Stimulated activated CD4-positive, alpha-beta T cell treated with anti-CD3 and anti-CD28 coated beads, Interleukin-12 subunit alpha, Interleukin-12 subunit beta, amount 100 ng/mL, for 48 hours (primary cell): ENCODE measurements around the gene MOAP1.
"Not testable (repeated sequence)": the region's sequence is repeated elsewhere in the genome, so short reads cannot be mapped to it uniquely, and the experiment has no call there.

Experiments
- DNase-seq, 3 donors: peaks; one replicate each; pipeline ENCODE4 v3.0.0-alpha.2; 2020; ENCODE audit warnings: low read depth in 2 of 3, low spot score in 1 of 3

The MOAP1 gene

GRCh38 chr14:93148979-93149378 is 35.7 kb downstream of the MOAP1 start:
- DNase-seq: no peak

DNA sequence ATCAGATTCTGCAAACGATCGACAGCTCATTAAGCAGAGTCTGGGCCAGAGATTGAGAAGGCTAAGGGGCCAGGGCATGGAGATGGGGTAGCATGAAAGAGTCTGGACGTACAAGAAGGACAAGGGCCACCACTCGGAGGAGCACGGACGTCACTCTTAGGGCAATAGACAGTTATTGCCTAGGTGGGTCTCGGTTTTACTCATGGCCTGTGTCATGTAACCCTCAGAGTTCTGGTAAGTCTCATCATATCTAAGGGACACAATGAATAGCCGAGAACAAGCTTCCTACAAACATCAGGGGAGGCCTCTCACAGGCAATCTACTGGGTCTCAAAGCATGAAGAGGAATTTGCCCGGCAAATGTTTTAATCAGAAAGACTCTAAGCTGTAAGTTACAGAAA is 38.6 kb downstream of the MOAP1 start:
- DNase-seq: no peak

DNA sequence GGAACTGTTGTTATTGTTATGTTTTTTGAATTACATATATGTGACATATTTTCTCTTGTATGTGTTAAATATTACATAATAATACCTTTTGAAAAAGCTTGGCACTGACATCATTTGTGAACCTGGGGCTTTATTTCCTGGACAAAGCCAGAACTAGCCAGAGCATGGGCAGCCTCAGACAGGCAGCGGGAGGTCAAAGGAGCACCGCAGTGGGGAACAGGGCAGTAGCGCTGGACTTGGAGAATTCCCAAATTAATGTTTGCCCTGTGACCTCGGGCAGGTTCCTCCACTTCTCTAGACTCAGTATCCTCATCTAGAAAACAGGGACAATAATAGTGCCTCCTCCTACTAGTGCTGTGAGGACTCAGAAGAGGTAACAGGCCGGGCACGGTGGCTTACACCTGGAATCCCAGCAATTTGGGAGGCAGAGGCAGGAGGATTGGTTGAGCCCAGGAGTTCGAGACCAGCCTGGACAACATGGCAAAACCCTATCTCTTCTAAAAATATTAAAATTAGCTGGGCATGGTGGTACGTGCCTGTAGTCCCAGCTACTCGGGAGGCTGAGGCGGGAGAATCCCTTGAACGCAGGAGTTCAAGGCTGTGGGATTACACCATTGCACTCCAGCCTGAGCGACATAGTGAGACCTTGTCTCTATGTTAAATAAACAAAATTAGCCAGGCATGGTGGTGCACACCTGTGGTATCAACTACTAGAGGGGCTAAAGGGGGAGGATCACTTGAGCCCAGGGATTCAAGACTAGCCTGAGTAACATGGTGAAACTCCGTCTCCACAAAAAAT is 41.6 kb downstream of the MOAP1 start:
- no peak for DNase-seq

DNA sequence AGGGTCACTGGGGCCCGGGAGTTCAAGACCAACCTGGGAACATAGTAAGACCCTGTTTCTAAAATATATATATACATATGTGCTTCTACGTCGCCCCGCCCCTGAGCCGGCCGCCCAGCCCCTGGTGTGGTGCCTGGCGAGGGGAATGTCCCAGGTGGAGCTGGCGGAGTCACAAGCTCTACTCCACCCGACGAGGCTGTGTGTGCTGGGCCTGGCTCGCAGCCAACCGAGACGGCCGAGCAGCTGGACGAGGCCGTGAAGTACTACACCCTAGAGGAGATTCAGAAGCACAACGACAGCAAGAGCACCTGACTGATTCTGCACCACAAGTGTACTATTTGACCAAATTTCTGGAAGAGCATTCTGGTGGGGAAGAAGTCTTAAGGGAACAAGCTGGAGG is 46.8 kb downstream of the MOAP1 start:
- DNase-seq: no peak

GRCh38 chr14:93136508-93136907 is 48.2 kb downstream of the MOAP1 start:
- not testable (repeated sequence) for DNase-seq

DNA sequence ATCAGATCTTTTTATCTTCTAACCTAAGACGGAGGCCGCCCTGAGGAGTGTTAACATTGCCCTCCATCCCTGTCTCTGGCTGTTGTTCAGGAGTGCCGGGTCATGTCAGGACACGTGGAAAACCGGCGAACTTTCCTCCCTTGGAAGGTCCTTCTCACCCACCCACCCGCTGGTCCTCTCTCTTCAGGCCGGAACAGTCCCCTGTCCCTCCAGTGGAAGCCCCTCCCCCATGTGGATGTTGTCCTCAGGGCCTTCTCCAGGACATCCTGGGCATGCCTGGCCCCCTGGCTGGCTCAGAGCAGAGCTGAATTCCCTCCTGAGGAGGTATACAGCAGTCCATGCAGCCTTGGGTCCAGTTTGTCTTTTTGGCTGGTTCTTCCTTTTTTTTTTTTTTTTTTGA is 48.7 kb downstream of the MOAP1 start:
- no peak for DNase-seq

- DNase-seq: no peak
Measured at GRCh38 chr14:93135399-93135798, 49.3 kb downstream of the MOAP1 start.

DNA sequence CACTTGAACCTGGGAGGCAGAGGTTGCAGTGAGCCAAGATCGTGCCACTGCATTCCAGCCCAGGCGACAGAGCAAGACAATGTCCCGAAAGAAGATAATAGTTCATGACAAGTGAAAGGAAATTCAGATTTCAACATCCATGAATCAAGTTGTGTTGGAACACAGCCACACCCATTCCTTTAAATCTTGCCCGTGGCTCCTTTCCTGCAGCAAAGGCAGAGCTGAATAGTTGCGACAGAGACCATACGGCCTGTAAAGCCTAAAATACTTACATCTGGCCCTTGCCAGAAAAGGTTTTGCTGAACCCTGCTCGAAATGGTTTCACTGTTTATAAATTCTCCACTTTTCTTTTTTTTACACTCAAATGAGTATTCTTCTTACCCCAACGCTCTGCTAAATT is 51.2 kb downstream of the MOAP1 start:
- no peak for DNase-seq

DNA sequence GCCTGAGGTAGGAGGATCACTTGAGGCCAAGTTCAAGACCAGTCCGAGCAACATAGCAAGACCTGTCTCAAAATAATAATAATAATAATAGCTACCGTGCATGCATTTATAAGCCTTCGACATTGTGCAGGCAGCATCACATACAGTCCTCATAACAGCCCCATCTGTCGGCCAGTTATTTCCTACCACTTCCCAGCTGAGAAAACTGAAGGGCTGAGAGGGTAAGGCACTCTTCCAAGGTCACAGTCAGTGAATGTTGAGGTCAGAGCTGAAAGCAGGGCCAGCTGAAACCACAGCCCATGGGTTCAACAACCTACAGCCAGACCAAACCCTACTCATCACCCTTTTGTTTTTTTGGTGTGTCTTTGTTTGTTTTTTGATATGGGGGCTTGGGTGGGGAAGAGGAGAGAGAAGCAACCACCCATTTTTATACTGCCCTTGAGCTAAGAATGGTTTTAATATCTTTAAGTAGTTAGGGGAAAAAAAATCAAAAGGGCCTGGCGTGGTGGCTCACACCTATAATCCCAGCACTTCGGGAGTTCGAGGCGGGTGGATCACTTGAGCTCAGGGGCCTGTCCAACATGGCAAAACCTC is 52.1 kb downstream of the MOAP1 start:
- no peak for DNase-seq
